Omental fat pad (tissue), 4 donors: ENCODE measurements around the gene ANXA5. TPM values are rescaled to one million over a fixed set of nuclear protein-coding genes. Genes with fewer than 3 reads are reported as not detected.
"Not testable (repeated sequence)": the region's sequence is repeated elsewhere in the genome, so short reads cannot be mapped to it uniquely, and the experiment has no call there.

Experiments
- ATAC-seq: fragments of 150-250 bp; one replicate; pipeline ENCODE4 v1.9.1; 2016; ENCODE audit warnings: mild to moderate bottlenecking, moderate library complexity; ENCODE audit not compliant: low FRiP score
- DNase-seq: peaks from one replicate; pipeline ENCODE4 v3.0.0-alpha.2; 2019; ENCODE audit warnings: low spot score
- CTCF ChIP-seq, 3 donors: fragments of 450-650 bp; IDR thresholded peaks; one replicate each; pipeline ENCODE4 v1.5.1; 2016 to 2017; ENCODE audit warnings: antibody characterized with exemption in 3 of 3, mild to moderate bottlenecking in 3 of 3, moderate library complexity in 2 of 3
- total RNA-seq, 4 donors: library from RNA; depleted of rRNA; stranded (reverse); fragments of >200 nt; gene quantifications; one replicate each; pipeline ENCODE4 v1.1.0, GENCODE V29; 2016

ANXA5 gene
- total RNA-seq, 4 donors from 2014 or later = 319 to 810 (median 629) TPM

DNA sequence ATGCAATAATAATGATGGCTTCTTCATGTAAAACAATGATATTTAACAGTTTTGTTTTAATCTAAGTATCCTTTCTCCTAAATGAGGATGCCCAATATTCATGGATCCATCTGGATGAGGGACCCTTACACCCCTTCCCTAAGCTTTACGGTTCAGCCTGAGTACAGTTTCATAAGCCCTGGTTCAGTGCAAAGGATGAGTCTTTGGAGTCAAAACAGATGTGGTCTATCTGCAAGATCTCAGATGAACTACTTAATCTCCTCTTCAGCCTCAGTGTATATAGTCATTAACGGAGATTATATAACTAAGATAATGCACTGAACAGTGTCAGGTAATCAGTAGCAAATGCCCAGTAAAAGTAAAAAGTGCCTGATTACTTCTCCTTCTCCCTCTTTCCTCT, 22.1 kb downstream of the ANXA5 start:
- TF ChIP-seq CTCF (IDR thresholded peaks at IDR 0.05) = no peak
- no peak for ATAC-seq
- no peak for DNase-seq

GRCh38 chr4:121674191-121674590, 22.6 kb downstream of the ANXA5 start:
- no peak for TF ChIP-seq CTCF (IDR thresholded peaks at IDR 0.05)
- ATAC-seq = no peak
- DNase-seq = no peak

DNA sequence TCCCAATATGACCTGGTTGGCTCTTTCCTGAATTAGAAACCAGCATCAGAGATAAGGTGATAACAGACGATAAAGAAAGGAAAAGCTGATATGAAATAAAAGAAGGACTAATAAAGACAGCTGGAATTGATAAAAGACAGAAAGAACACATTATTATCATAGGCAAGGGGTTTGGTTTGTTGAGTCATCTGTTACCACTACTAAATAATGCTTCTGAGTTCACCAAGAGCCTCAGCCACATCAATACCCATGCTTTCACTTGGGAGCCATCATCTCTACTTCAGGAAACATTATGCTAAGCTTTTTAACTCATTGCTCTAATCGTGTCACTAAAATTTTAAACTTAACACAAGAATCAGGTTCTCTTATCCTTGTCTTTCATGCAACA, 27.6 kb downstream of the ANXA5 start:
- DNase-seq (no peak), ATAC-seq (no peak)
- TF ChIP-seq CTCF (IDR thresholded peaks at IDR 0.05) = no peak

- TF ChIP-seq CTCF (IDR thresholded peaks at IDR 0.05) = no peak
- ATAC-seq (peak; percentile 82), DNase-seq (no peak)
Observed at GRCh38 chr4:121668368-121669162, 28.2 kb downstream of the ANXA5 start.

DNA sequence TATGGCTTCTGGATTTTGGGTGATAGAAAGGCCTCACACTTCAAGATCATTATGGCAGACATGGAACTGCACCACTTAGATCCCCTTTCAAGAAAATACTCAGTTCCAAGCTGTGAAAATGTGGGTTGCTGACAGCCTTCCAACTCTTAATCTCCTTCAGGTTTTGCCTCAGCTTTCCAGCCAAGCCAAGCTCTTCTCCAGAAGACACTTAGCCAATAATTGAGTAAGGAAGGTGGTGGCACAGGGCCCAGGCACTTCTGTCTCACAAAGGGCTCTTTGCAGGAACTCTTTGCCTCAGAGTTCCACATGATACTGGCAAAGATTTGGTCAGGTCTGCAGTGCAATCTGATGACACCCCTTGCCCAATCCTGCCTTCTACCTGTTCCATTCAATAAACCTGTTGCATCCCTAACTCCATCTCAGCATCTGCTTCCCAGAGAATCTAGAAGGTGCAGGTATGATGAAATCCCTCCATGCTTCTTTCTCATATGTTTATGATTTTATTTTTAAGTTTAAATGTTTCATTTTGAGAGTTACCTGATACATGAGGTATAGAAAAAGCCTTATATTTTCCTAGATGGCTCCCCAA, 30.6 kb downstream of the ANXA5 start:
- TF ChIP-seq CTCF (IDR thresholded peaks at IDR 0.05) = no peak
- no peak for ATAC-seq
- DNase-seq = no peak

DNA sequence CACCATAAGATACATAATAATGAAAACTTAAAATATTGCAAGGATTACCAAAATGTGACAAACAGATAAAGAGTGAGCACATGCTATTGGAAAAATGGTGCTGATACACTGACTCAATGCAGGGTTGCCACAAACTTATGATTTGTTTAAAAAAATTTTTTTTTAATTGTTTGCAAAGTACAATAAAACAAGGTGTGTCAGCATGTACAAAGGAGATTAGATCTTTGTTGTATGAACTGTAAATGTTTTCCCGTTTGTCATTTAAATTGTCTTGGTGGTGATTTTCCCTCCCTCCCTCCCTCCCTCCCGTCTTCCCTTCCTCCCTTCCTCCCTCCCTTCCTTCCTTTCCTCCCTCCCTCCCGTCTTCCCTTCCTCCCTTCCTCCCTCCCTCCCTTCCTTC, 31.4 kb downstream of the ANXA5 start:
- ATAC-seq = no peak
- TF ChIP-seq CTCF (IDR thresholded peaks at IDR 0.05) = no peak
- DNase-seq = no peak

GRCh38 chr4:121662225-121662624, 34.6 kb downstream of the ANXA5 start:
- no peak for TF ChIP-seq CTCF (IDR thresholded peaks at IDR 0.05)
- ATAC-seq (no peak), DNase-seq (no peak)

DNA sequence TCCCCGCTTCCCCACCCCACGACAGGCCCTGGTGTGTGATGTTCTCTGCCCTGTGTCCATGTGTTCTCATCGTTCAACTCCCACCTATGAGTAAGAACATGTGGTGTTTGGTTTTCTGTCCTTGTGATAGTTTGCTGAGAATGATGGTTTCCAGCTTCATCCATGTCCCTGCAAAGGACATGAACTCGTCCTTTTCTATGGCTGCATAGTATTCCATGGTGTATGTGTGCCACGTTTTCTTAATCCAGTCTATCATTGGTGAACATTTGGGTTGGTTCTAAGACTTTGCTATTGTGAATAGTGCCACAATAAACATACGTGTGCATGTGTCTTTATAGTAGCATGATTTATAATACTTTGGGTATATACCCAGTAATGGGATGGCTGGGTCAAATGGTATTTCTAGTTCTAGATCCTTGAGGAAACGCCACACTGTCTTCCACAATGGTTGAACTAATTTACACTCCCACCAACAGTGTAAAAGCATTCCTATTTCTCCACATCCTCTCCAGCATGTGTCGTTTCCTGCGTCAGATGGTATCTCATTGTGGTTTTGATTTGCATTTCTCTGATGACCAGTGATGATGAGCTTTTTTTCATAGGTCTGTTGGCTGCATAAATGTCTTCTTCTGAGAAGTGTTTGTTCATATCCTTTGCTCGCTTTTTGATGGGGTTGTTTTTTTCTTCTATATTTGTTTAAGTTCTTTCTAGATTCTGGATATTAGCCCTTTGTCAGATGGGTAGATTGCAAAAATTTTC, 36.4 kb downstream of the ANXA5 start:
- DNase-seq, ATAC-seq: not testable (repeated sequence)
